HepG2 (cell line): ENCODE results near the gene ZFP36L2. TPM values are rescaled to one million over a fixed set of nuclear protein-coding genes. Genes with fewer than 3 reads are reported as not detected.

Source experiments
- DBP ChIP-seq: sonication (generic); formaldehyde crosslinking; IDR thresholded peaks from 2 replicates; pipeline ENCODE4 v1.4.0; 2020; ENCODE audit warnings: missing genetic modification reagents; ENCODE audit errors: not compliant biosample characterization
- DPF2 ChIP-seq: sonication (generic); formaldehyde crosslinking; IDR thresholded peaks from 2 replicates; pipeline ENCODE4 v1.4.0; 2020; ENCODE audit warnings: mild to moderate bottlenecking, low read depth, missing genetic modification reagents, borderline replicate concordance
- HNF1A ChIP-seq, 2 experiments: sonication (generic) in 1 of 2; formaldehyde crosslinking in 1 of 2; IDR thresholded peaks; 2 replicates each; pipeline versions ENCODE4 v1.4.0 to v1.6.1; 2016 to 2020; ENCODE audit warnings: borderline replicate concordance in 1 of 2, low read depth in 1 of 2, mild to moderate bottlenecking in 1 of 2, missing genetic modification reagents in 1 of 2
- HNF4A ChIP-seq: sonication (generic); formaldehyde crosslinking; IDR thresholded peaks from 2 replicates; pipeline ENCODE4 v1.4.0; 2020; ENCODE audit warnings: missing genetic modification reagents
- IKZF5 ChIP-seq: IDR thresholded peaks from 2 replicates; pipeline ENCODE4 v1.6.1; 2018; ENCODE audit warnings: missing genetic modification reagents, mild to moderate bottlenecking, missing compliant biosample characterization
- MAFF ChIP-seq: IDR thresholded peaks from 2 replicates; pipeline ENCODE4 v1.6.1; 2011; ENCODE audit warnings: low read depth, low read length, improper control_type of control experiment
- MLLT10 ChIP-seq: sonication (generic); formaldehyde crosslinking; IDR thresholded peaks from 2 replicates; pipeline ENCODE4 v1.4.0; 2020; ENCODE audit warnings: missing genetic modification reagents
- PLSCR1 ChIP-seq: sonication (generic); formaldehyde crosslinking; IDR thresholded peaks from 2 replicates; pipeline ENCODE4 v1.5.0; 2020; ENCODE audit warnings: missing genetic modification reagents, mild to moderate bottlenecking, borderline replicate concordance
- RARA ChIP-seq: IDR thresholded peaks from 2 replicates; pipeline ENCODE4 v1.6.1; 2016; ENCODE audit warnings: missing genetic modification reagents, missing compliant biosample characterization
- SKIL ChIP-seq: sonication (generic); formaldehyde crosslinking; IDR thresholded peaks from 2 replicates; pipeline ENCODE4 v1.8.0; 2022; ENCODE audit warnings: missing genetic modification reagents, mild to moderate bottlenecking, moderate library complexity, borderline replicate concordance
- SOX5 ChIP-seq: IDR thresholded peaks from 2 replicates; pipeline ENCODE4 v1.6.1; 2016; ENCODE audit warnings: borderline replicate concordance
- ZBTB38 ChIP-seq: sonication (generic); formaldehyde crosslinking; IDR thresholded peaks from 2 replicates; pipeline ENCODE4 v1.5.1; 2020; ENCODE audit warnings: mild to moderate bottlenecking, missing genetic modification reagents
- ZFAT ChIP-seq: sonication (generic); formaldehyde crosslinking; conservative IDR thresholded peaks from 2 replicates; pipeline ENCODE4 v1.8.1; 2023; ENCODE audit warnings: missing genetic modification reagents, inconsistent platforms
- ZFX ChIP-seq: sonication (generic); formaldehyde crosslinking; IDR thresholded peaks from 2 replicates; pipeline ENCODE4 v1.4.0; 2020; ENCODE audit warnings: mild to moderate bottlenecking, low read depth, missing genetic modification reagents, moderate library complexity
- ZMYM3 ChIP-seq: sonication (generic); formaldehyde crosslinking; IDR thresholded peaks from 2 replicates; pipeline ENCODE4 v1.5.1; 2020; ENCODE audit warnings: mild to moderate bottlenecking, missing genetic modification reagents
- ZNF235 ChIP-seq: sonication (generic); formaldehyde crosslinking; IDR thresholded peaks from 2 replicates; pipeline ENCODE4 v1.8.1; 2023; ENCODE audit warnings: mild to moderate bottlenecking, missing genetic modification reagents, borderline replicate concordance
- ZNF350 ChIP-seq: sonication (generic); formaldehyde crosslinking; IDR thresholded peaks from 2 replicates; pipeline ENCODE4 v1.4.0; 2020; ENCODE audit warnings: mild to moderate bottlenecking, low read depth, missing genetic modification reagents, borderline replicate concordance
- ZNF460 ChIP-seq: sonication (generic); formaldehyde crosslinking; IDR thresholded peaks from 2 replicates; pipeline ENCODE4 v1.5.1; 2020; ENCODE audit warnings: missing genetic modification reagents, mild to moderate bottlenecking, borderline replicate concordance
- ZNF670 ChIP-seq: sonication (generic); formaldehyde crosslinking; IDR thresholded peaks from 2 replicates; pipeline ENCODE4 v1.8.0; 2022; ENCODE audit warnings: mild to moderate bottlenecking, missing genetic modification reagents, borderline replicate concordance
- ZNF713 ChIP-seq: sonication (generic); formaldehyde crosslinking; IDR thresholded peaks from 2 replicates; pipeline ENCODE4 v1.4.0; 2020; ENCODE audit warnings: mild to moderate bottlenecking, missing genetic modification reagents
- polyA plus RNA-seq, 8 experiments: library from polyadenylated mRNA; depleted of rRNA in 3 of 8; stranded (reverse) in 7 of 8; unstranded in 1 of 8; fragments of >200 nt; fragmentation: Illumina TruSeq in 4 of 8; extraction: Trizol in 4 of 8; gene quantifications; 2 replicates each; pipeline versions ENCODE4 v1.2.1 to v1.2.3, GENCODE V29; 2011 to 2016; ENCODE audit warnings: low read depth in 4 of 8, missing spikeins in 1 of 8, mixed read lengths in 1 of 8; ENCODE audit not compliant: insufficient read depth in 1 of 8
- total RNA-seq, 5 experiments: library from RNA; depleted of rRNA; stranded (reverse); fragments of >200 nt; fragmentation: Illumina TruSeq; extraction: Trizol; gene quantifications; 2 replicates each; pipeline ENCODE4 v1.2.3, GENCODE V29; 2016; ENCODE audit warnings: low read depth in 1 of 5

ZFP36L2 gene
- total and polyA plus RNA-seq, 2 of the 13 experiments (the other 11 are each of a cell fraction or from before 2014, with no cell fraction given): 11.2 to 21.8 TPM

GRCh38 chr2:43184339-43184895 is 42.0 kb downstream of the ZFP36L2 start (continued):
- peak; percentile 97 for TF ChIP-seq HNF4A (CRISPR knock-in tag)
- peak; percentile 100 for TF ChIP-seq RARA (CRISPR knock-in tag)
- TF ChIP-seq ZMYM3 (CRISPR knock-in tag): peak; percentile 99
- TF ChIP-seq SOX5: peak; percentile 77
- TF ChIP-seq MLLT10 (CRISPR knock-in tag): no peak
- no peak for TF ChIP-seq ZNF235
- peak; percentile 85; the same call in 1 of the 2 replicates for TF ChIP-seq ZBTB38 (CRISPR knock-in tag)
- TF ChIP-seq DPF2 (CRISPR knock-in tag): peak; percentile 67; the same call in 1 of the 2 replicates
- peak; percentile 82; the same call in 1 of the 2 replicates for TF ChIP-seq ZNF670 (CRISPR knock-in tag)
- TF ChIP-seq PLSCR1 (CRISPR knock-in tag): no peak
- peak; percentile 99 for TF ChIP-seq SKIL (CRISPR knock-in tag)
- TF ChIP-seq DBP: no peak
- TF ChIP-seq ZFX: peak; percentile 68
- TF ChIP-seq IKZF5 (CRISPR knock-in tag): peak; percentile 96
- TF ChIP-seq ZNF460 (CRISPR knock-in tag): peak; percentile 75; the same call in 1 of the 2 replicates
- TF ChIP-seq HNF1A (IDR thresholded peaks at IDR 0.05; ENCODE audit: low read depth): peak; percentile 71
- peak; percentile 65; the same call in 1 of the 2 replicates for TF ChIP-seq HNF1A (CRISPR knock-in tag; IDR thresholded peaks at IDR 0.05; ENCODE audit: borderline replicate concordance)
- TF ChIP-seq ZNF713 (CRISPR knock-in tag): peak; percentile 88; the same call in 1 of the 2 replicates
- peak; percentile 78 for TF ChIP-seq ZNF350 (CRISPR knock-in tag)
- no peak for TF ChIP-seq ZFAT (CRISPR knock-in tag)
- peak; percentile 38; the same call in 1 of the 2 replicates for TF ChIP-seq MAFF
